Activated CD4-positive, CD25-positive, alpha-beta regulatory T cell treated with anti-CD3 and anti-CD28 coated beads, Interleukin-2, amount 50 U/mL, for 72 hours (primary cell): ENCODE data around the gene B4GALNT4.
"Not testable (repeated sequence)": the region's sequence is repeated elsewhere in the genome, so short reads cannot be mapped to it uniquely, and the experiment has no call there.

ENCODE experiments used
- DNase-seq: peaks from one replicate; pipeline ENCODE4 v3.0.0; 2021

B4GALNT4 gene, protein sequence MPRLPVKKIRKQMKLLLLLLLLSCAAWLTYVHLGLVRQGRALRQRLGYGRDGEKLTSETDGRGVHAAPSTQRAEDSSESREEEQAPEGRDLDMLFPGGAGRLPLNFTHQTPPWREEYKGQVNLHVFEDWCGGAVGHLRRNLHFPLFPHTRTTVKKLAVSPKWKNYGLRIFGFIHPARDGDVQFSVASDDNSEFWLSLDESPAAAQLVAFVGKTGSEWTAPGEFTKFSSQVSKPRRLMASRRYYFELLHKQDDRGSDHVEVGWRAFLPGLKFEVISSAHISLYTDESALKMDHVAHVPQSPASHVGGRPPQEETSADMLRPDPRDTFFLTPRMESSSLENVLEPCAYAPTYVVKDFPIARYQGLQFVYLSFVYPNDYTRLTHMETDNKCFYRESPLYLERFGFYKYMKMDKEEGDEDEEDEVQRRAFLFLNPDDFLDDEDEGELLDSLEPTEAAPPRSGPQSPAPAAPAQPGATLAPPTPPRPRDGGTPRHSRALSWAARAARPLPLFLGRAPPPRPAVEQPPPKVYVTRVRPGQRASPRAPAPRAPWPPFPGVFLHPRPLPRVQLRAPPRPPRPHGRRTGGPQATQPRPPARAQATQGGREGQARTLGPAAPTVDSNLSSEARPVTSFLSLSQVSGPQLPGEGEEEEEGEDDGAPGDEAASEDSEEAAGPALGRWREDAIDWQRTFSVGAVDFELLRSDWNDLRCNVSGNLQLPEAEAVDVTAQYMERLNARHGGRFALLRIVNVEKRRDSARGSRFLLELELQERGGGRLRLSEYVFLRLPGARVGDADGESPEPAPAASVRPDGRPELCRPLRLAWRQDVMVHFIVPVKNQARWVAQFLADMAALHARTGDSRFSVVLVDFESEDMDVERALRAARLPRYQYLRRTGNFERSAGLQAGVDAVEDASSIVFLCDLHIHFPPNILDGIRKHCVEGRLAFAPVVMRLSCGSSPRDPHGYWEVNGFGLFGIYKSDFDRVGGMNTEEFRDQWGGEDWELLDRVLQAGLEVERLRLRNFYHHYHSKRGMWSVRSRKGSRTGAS

DNA sequence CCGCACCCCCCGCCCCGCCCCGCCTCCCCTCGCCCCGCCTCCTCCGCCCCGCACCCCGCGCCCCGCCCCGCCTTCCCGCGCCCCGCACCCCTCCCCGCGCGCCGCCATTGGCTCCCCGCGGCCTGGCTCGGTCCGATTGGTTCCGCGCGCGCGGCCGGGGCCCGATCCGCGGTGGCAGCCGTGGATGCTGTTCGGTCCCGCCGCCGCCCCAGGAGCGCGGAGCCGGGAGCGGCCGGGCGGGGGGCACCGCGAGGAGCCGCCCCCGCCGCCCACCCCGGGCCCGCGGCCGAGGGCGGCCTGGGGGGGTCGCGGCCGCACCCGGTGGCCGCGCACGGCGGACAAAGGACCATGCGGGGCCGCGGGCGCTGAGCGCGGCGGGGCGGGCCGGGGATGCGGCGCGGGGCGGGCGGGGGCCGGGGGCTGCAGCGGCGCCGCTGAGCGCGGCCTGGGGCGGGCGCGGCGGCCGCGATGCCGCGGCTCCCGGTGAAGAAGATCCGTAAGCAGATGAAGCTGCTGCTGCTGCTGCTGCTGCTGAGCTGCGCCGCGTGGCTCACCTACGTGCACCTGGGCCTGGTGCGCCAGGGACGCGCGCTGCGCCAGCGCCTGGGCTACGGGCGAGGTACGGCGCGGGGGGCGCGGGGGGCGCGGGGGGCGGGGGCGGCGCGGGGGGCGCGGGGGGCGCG is at the start of gene B4GALNT4:
B4GALNT4 (plus strand) TSS at position 164 of the 683 bp plus-strand sequence; CDS start at position 469, 305 bp downstream.
- no peak for DNase-seq

DNA sequence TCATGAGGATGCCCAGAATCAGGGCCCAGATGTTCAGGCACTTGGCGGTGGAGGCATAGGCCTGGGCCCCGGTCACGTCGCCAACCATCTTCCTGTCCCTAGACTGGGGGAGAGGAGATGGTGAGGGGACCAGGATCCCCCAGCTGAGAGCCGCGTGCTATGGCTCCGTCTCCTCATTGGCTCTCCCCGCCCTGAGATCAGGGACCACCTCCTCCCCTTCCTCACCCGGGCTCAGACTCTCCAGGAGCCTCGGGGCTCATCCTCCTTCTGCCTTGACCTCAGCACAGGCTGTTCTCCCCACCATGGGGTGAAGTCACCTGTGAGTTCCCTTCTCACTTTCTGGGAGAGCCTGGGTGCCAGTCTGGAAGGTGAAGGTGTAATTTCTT is 49.4 kb upstream of the B4GALNT4 start:
- not testable (repeated sequence) for DNase-seq

DNA sequence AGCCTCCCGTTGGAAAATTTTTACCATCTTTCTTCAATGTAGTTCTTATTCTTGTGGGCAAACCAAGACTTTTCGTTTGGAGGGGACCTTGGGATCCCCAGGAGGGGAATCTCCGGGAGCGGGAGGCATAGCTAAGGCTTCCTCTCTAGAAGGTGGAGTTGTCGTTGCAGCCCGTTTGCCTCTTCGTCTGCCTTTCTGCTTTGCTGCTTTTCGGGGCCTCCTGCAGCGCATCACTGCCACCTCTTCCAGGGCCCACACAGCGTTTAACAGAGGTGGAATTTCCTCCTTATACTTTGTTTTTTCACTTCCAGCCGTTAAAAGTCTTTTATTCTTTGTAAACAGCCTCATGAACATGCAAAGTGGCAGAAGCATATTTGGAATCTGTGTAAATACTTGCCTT is 45.1 kb upstream of the B4GALNT4 start:
- no peak for DNase-seq

DNA sequence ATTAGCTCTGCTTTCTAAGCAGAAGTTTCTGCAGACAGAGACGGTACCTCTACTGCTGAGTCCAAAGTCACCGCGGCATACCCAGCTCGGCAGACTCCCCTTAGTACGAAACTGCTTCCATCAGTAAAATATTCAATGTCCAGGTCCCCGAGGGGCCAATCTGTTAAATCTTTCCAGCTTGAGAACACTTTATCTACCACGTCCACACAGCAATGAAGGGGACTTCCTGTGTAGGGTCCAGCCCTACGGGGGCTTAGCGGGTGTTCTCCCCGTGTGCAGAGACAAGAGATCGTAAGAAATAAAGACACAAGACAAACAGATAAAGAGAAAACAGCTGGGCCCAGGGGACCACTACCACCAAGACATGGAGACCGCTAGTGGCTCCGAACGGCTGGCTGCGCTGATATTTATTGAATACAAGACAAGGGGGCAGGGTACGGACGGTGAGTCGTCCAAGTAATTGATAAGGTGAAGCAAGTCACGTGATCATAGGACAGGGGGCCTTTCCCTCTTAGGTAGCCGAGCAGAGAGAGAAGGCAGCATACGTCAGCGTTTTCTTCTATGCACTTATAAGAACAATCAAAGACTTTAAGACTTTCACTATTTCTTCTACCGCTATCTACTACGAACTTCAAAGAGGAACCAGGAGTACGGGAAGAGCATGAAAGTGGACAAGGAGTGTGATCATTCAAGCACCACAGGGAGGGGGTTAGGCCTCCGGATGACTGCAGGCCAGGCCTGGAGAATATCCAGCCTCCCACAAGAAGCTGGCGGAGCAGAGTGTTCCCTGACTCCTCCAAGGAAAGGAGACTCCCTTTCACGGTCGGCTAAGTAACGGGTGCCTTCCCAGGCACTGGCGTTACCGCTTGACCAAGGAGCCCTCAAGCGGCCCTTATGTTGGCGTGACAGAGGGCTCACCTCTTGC is 44.4 kb upstream of the B4GALNT4 start:
- not testable (repeated sequence) for DNase-seq

DNA sequence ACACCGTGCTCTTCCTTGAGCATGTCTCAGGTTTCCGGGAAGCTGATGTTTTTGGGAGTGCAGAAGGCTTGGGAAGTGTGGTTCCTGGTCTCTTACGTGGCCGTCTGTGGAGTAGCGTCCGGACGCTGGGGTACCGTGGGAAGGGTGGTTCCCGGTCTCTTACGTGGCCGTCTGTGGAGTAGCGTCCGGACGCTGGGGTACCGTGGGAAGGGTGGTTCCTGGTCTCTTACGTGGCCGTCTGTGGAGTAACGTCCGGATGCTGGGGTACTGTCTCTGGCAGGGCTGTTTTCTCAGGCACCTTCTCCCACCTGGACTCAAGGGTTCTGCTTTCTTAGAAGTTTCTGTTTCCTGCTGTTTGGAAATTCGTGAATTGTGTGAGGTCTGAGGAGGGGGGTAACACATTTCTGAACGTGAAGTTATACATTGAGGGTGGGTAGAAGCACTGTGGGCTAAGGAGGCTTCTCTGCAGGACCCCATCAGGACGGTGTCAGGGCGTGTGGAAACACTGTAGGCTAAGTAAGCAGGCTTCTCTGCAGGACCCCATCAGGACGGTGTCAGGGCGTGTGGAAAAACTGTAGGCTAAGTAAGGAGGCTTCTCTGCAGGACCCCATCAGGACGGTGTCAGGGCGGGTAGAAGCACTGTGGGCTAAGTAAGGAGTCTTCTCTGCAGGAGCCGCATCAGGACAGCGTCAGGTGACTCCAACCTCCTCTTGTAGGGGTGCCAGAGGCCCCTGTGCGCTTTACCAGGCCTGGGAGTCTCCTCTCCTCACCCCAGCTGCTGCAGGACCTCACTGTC is 43.3 kb upstream of the B4GALNT4 start:
- DNase-seq: no peak

DNA sequence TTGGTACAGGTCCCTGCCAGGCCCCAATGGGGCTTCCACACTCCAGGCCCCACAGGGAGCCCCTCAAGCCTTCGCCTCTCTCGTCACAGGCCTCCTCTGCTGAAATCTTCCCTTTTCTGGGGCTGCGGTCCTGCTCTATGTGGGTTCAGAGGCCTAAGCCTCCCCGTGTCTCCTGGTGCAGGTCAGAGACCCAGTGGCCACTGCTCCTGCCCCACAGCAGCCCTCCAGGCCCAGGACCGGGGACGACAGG is 42.8 kb upstream of the B4GALNT4 start:
- DNase-seq: no peak

DNA sequence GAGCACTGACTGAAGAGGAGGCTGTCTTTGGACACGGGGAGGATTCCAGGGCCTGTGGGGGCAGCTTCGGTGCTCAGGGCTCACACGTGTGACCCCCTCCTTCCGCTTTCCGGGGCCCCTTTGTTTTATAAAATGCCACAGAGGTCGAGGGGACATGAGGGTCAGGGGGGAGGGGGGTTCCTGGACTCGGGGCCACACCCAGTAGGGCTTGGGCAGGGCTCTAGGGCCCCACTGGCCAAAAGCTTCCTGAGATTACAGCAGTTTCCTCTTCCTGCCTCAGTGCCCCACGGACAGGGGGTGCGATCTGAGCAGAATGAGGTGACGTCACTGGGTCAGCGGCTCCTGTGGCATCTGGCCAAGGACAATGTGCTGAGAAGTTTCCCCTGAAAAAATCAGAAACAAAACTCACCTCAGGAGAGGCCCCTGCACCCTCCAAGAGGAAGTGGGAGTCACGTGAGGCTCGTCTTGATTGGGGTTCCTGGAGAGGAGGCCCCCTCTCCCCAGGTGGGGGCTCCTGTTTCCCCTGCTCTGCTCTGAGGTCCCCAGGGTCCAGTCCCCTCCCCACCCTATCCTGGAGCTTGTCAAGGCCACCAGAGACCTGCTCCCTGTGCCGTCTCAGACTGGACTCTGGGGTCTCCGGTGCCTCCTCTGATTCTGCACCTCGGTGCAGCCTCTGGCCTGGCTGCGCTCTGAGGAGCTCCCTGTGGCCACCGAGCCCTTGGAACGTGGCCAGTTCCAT is 42.3 kb upstream of the B4GALNT4 start:
- DNase-seq: no peak

DNA sequence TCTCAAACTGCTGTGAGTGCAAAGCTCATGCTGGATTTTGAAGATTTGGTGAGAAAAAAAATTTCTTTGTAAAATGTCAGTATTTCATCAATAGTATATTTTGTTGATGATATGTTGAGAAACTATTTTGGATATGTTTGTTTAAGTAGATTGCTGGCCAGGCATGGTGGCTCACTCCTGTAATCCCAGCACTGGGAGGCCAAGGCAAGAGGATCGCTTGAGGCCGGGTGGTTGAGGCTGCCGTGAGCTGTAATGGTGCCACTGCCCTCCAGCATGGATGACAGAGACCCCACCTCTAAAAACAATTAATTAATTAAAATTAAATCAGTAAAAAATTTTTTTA is 41.7 kb upstream of the B4GALNT4 start:
- no peak for DNase-seq

DNA sequence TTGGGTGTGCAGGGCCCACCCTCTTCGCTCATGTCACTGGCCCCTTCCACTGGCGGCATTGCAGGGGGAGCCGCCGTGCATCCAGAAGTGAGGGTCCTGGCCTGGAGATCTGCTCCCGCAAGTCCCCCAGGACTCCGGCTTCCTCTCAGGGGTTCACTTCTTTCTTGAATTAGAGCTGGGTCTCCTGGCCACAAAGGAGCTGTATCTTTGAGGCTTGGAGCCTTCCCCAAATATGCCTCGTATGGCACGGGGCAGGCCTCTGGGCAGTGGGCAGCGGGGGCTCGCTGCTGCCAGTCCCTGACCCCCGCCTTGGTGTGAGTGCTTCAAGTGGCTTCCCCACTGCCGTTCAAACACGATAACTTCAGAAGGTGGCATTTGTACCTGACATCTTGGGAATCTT is 41.3 kb upstream of the B4GALNT4 start:
- no peak for DNase-seq

DNA sequence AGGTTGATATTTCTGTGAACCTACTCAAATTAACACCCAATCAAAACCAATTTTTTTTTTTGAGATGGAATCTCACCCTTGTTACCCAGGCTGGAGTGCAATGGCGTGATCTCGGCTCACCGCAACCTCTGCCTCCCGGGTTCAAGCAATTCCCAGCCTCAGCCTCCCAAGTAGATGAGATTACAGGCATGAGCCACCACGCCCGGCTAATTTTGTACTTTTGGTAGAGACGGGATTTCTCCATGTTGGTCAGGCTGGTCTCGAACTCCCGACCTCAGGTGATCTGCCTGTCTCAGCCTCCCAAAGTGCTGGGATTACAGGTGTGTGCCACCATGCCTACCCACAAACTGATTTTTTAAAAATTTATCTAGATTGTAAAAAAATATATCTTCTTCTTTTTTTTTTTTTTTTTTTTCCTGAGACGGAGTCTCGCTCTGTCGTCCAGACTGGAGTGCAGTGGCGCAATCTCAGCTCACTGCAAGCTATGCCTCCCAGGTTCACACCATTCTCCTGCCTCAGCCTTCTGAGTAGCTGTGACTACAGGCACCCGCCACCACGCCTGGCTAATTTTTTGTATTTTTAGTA is 40.7 kb upstream of the B4GALNT4 start:
- DNase-seq: not testable (repeated sequence)

DNA sequence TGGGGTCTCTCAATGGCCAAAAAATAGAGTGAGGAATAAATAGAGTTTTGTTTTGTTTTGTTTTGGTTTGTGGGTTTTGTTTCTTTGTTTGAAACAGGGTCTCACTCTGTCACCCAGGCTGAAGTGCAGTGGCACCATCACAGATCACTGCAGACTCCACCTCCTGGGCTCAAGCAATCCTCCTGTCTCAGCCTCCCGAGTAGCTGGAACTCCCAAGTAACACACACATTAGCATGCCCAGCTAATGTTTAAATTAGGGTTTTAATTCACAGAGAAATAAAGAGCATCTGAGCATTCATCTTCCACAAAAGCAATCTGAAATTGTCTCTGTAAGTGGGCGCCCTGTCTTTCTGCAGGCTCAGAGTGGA is 39.4 kb upstream of the B4GALNT4 start:
- no peak for DNase-seq

DNA sequence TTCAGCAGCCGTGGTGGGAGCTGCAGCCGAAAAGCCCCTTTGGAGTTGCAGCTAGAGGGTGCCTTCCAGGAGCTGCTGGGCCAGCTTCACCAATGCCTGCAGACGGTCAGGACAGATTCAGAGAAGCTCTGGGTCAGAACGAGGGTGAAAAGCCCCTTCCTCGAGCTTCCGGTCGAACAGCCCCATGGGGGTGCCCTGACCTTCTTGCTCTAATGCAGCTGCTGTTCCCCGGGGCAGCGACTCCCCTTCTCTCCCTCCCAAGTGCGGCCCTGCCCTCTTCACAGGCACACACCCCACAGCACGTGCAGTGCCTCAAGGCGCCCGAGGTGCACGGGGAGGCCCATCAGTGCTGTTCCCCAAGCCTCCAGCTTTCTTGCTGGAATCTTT is 39.0 kb upstream of the B4GALNT4 start:
- DNase-seq: no peak

DNA sequence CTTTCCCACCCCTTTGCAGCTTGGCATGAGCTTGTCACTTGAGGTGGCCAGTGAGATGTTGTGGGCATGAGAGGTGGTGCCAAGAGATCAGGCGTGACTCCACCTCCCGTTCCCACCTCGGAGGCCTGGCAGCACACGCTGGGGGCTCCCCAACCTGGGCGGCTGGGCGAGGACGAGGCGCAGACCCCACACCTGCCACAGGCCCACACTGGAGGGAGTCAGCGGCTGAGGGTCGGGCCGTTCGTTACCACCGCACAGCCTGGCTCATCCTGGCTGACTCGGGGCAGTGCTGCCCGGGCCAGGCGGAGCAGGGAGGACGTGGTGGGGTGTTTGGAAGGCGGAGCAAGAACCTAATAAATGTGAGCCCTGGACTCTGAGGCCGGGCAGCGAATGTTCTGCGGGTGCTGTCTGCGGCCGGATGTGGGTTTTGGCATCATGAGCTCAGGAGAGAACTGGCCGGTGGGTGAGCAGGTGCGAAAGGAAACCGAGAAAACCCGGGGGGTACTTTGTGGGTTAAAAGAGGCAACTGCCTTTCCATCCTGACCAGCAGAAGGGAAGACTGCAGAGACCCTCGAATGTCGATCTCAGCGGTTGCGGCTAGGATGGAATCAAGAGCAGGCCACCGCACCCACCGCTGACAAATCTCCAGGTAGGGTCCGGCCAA is 38.5 kb upstream of the B4GALNT4 start:
- no peak for DNase-seq

DNA sequence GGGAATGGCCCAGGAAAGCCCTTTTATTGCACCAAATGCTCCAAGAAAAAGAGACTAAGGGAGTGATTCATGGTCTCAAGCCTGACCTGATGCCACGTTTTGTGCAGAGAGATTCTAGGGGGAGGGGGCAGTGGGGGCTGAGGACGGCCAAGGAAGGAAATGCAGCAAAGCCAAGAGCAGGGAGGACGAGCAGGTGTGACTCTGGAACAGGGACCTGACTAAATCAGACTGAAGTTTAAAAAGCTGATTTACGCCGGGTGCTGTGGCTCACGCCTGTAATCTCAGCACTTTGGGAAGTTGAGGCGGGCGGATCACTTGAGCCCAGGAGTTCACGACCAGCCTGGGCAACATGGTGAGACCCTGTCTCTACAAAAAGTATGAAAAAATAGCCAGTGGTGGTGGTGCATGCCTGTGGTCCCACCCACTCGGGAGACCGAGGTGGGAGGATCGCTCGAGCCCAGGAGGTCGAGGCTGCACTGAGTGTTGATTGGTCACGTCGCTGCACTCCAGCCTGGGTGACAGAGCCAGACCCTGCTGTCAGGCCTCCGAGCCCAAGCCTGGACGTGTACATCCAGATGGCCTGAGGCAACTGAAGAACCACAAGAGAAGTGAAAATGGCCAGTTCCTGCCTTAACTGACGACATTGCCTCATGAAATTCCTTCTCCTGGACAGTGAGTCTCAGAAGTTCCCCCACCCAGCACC is 37.8 kb upstream of the B4GALNT4 start:
- no peak for DNase-seq

DNA sequence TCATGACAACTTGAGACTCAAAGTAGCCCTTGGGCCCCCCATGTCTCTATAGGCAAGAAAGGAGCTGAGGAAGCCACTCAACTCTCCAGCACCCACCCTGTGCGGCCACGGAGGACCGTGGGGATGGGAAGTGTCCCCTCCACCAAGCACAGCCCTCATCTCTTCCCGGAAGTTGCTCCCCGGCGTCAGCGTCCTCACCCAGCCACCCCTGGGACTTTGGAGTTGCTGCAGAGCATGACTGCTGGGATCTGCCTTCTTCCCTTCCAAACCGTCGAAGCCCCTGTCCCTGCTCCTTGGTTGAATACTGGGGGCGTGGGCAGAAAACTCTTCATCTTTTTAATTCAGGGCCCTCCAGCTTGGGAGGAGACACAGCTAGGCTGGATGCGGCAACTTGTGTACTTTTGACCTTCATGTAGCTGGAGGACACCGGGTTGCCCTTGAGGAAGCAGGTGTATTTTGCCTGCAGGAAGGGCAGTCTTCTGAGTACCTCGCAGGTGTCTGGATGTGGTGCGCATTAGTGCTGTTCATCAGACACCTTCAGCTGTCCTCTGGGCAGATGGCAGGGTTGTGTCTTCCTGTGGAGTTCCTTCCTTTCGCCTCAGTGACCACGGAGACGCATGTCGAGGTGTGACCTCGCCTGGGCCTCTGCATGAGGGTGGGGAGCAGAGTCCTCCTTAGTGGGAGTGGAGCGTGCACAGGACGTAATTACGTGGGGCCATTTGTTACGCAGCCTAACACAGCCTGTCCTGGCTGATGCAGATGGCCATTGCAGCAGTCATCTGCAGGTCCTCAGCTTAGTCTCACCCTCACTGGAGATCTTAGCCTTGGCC is 36.4 kb upstream of the B4GALNT4 start:
- no peak for DNase-seq

DNA sequence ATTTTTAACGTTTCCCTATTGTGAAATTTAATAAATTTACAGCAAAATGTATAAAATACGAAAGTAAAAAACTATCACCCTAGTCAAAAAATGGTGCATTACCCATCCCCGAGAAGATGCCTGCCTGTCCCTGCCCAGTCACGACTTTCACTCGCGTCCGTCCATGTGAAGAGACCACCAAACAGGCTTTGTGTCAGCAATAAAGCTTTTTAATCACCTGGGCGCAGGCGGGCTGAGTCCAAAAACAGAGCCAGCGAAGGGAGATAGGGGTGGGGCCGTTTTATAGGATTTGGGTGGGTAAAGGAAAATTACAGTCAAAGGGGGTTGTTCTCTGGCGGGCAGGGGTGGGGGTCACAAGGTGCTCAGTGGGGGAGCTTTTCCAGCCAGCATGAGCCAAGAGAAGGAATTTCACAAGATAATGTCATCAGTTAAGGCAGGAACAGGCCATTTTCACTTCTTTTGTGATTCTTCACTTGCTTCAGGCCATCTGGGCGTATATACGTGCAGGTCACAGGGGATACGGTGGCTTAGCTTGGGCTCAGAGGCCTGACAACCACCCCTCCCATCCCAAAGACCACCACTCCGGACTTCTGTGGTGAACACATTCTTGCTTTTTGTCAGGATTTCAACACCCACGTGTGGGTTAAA is 35.6 kb upstream of the B4GALNT4 start:
- DNase-seq: not testable (repeated sequence)

DNA sequence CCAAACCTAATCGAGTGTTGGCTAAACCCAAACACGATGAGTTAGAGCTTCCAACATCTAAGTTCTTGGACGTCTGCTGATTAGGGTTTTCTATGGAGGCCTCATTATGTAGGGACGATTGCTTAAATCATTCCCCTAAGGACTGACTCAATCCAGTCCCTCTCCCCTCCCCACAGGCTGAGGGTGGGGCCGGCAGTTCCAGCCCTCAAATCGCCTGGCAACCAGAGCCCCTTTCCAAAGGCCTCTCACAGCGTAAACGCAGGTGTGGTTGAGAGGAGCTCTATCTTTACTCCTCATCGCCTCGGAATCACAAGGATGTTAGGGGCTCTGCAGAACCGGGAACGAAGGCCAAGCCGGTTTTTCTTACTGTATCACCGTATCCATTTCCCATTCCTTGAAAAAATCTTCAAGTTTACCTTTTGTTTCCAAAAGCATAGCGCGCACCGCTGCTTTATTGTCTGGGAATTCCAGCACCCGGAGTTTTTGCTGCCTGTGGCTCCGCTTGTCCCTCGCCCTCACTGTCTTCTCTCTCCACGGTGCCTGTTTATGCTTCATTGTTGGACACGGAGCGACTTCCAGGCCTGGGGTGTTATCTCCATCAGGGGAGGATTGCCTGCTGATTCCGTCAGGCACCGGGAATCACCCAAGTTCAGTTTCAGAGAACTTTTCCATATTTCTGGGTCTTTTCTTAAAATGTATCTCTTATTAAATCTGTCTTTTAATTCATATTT is 34.9 kb upstream of the B4GALNT4 start:
- no peak for DNase-seq
